GM21528 (cell line): Measurements from ENCODE around the gene WDR20.
"Not testable (repeated sequence)": the region's sequence is repeated elsewhere in the genome, so short reads cannot be mapped to it uniquely, and the experiment has no call there.

Experiments used
- ATAC-seq: cut with Tn5 transposase; IDR thresholded peaks from one replicate; pipeline ENCODE4 v1.9.1; 2021; ENCODE audit warnings: mild to moderate bottlenecking, moderate library complexity; ENCODE audit not compliant: unreplicated experiment, low FRiP score

The WDR20 gene

DNA sequence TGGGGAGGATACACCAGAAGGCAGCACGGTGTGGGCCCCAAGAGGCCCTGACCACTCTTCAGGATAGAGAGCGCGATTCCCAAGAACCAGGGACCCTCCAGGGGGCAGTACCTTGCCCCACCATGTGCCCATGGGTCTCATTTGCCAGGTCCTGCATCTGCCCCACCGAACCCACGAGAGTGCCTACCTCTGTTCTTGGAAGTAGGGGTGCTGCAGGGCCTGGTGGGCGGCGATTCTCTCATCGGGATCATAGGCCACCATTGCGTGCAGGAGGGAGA lies 92.6 kb downstream of the WDR20 start:
- no peak for ATAC-seq

DNA sequence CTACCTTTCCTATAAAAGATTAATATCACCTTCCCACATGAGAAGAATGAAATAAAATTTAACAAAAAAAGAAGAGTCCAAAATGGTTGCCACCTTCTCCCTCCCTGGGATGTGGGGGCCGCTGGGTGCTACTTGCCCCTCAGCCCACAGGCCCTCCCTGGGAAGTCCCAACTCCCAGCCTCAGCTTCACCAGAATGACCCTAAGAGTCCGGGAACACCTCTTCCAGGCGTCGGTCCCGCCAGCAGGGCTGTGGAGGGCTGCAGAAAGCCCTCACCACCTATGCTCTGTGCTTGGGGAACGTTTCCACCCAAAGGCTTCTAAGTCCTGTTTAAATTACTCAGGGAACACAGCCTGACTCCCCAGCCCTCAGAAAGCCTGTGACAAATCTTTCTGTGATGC lies 93.4 kb downstream of the WDR20 start:
- ATAC-seq, result no peak

DNA sequence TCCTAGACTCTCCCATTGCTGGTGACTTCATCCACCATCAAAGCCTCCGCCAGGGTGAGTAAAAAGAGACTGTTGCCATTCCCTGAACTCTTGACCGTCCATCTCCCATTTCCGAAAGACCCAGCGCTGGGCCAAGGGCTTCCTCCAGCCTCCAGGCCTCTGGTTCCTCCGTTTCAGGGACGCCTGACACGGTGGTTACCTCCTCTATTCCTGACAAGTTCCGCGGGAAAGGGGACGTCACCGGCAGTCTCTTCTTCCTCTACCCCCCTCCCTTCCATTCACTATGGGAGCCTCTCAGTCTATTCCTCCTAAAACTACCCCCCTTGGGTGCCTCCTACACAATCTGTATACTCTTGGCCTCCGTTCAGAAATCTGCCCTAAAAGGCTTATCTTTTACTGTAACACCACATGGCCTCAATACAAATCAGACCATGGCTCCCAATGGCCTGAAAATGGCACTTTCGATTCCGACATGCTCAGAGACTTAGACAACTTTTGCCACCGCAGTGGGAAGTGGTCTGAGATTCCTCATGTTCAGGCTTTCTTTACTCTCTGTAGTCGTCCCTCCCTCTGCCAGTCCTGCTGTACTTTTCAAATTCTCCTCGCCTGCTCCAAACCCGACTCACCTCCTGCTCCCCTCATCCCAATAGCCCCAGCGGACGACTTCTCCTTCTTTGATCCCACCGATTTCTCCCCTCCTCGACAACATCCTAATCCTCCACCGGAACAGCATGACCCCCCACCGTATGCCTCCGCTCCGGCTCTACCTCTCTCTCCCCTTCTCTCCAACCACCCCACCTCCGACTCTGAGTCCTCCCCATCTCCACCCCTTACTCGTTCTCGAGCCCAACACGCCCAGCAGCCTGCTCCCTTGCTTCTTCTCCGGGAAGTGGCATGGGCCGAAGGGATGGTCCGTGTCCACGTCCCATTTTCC lies 94.9 kb downstream of the WDR20 start:
- no peak for ATAC-seq

DNA sequence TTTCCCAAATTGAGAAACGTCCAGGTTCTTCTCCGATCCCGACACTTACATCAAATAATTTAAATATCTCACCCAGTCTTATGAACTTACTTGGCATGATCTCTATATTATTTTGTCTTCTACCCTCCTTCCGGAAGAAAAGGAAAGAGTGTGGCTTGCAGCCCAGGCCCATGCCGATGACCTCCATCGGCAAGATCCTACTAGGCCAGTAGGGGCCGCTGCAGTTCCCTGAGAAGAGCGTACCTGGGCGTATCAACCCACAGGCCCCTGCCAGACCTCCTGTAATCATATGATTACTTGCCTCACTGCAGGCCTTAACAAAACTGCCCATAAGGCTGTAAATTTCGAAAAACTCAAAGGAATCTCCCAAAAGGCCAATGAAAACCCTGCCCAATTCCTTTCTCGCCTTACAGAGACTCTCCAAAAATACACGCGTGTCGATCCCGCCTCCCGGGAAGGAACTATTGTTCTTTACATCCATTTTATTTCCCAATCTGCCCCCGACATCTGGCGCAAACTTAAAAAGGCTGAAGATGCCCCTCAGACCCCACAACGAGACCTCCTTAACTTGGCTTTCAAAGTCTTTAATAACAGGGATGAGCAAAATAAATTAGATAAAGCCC lies 95.7 kb downstream of the WDR20 start:
- no peak for ATAC-seq

DNA sequence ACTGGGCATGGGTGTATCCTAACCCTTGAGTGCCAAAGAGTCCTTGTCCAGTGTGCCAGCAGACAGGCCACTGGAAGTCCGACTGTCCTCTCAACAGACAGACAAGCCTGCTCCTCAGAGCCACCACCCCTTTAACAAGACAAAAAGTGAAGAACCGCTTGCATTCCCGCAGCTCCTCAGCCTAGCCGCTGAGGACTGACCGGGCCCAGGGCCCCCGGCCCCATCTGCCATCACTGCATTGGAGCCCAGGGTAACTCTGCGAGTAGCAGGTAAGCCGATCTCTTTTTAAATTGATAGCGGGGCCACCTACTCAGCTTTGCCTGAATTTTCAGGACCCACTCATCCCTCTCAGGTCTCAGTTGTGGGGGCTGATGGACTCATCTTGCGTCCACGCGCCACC lies 96.3 kb downstream of the WDR20 start:
- ATAC-seq, result no peak

DNA sequence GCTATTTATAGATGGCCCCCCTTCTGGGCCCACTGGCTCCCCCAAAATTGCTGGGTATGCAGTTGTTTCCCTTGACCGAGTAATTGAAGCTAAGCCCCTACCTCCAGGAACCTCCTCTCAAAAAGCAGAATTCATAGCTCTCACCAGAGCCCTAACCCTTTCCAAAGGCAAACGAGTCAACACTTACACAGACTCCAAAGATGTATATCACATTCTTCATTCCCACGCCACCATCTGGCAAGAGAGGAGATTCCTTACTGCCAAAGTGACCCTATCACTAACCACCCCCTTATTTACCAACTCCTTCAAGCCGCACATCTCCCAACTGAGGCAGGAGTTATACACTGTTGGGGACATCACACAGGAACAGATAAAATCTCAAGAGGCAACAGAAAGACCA lies 98.4 kb downstream of the WDR20 start:
- ATAC-seq, result no peak

DNA sequence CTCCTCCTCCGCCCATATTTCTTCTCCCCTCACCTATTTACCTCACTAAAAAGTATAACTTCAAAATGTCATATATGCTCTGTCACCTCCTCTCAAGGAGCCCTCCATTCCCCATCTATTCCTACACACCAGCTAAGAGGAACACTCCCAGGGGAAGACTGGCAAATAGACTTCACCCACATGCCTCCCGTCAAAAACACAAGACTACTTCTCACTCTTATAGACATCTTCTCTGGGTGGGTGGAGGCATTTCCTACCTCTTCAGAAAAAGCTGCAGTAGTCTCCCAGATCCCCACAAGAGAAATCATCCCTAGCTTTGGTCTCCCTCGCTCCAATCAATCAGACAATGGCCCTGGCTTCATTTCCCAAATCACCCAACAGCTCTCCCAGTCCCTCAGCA lies 99.1 kb downstream of the WDR20 start:
- ATAC-seq, result no peak

DNA sequence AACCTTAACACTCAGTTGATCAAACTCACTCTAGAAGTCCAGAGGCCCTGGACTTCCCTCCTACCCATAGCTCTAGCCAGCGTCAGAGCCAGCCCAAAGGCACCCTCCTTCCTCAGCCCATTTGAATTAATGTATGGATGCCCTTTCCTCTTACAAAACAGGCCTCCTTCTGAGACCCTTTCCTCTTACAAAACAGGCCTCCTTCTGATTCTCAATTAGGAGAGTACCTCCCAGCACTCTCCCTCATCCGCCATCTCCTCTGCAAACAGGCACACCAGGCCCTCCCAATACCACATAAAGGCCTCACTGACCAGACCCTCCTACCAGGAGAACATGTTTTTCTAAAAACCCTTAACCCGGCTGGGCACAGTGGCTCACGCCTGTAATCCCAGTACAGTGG lies 99.5 kb downstream of the WDR20 start:
- no peak for ATAC-seq

DNA sequence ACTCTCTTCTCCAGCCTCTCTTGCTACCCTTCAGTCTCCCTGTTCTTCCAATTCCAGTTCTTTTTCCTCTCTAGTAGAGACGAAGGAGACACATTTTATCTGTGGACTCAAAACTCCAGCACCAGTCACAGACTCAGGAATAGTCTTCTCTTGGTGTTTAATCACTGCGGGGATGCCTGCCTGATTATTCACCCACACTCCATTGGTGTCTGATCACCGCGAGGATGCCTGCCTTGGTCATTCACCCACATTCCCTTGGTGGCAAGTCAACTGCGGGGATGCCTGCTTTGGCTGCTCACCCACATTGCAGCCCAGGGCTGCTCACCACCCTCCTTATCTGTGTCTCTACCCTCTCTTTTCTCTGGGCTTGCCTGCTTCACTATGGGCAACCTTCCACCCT lies 100.8 kb downstream of the WDR20 start:
- ATAC-seq, result not testable (repeated sequence)

DNA sequence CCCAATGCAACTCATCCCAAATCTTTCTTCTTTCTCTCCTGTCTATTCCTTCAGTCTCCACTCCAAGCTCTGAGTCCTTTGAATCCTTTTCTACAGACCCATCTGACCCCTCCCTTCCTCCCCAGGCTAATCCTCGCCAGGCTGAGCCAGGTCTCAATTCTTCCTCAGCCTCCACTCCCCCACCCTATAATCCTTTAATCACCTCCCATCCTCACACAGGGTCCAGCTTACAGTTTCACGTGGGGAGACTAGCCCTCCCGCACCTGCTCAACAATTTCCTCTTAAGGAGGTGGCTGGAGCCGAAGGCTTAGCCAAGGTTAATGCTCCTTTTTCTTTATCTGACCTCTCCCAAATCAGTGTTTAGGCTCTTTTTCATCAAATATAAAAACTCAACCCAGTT lies 101.5 kb downstream of the WDR20 start:
- no peak for ATAC-seq

DNA sequence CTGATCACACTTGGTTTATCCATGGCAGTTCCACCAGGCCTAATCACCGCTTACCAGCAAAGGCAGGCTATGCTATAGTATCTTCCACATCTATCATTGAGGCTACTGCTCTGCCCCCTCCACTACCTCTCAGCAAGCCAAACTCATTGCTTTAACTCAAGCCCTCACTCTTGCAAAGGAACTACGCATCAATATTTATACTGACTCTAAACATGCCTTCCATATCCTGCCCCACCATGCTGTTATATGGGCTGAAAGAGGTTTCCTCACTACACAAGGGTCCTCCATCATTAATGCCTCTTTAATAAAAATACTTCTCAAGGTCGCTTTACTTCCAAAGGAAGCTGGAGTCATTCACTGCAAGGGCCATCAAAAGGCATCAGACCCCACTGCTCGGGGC lies 104.1 kb downstream of the WDR20 start:
- not testable (repeated sequence) for ATAC-seq

DNA sequence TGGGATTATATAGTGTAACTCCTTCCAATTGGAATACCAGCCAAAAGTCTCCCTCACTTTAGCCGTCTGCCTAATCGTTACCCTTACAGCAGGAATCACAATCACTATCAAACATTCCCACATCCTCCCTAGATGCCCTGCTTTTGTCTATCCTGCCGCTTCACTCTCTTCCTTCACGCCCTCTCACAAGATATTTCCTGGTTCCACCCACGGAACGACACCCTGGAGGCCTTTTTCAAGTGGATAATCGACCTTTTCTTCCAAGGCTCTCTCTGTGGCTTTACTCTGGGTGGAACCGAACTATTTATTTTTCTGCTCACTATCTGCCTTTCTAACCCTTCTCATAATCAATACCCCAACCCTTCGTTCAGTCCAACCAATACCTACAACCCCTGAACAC lies 106.4 kb downstream of the WDR20 start:
- no peak for ATAC-seq

DNA sequence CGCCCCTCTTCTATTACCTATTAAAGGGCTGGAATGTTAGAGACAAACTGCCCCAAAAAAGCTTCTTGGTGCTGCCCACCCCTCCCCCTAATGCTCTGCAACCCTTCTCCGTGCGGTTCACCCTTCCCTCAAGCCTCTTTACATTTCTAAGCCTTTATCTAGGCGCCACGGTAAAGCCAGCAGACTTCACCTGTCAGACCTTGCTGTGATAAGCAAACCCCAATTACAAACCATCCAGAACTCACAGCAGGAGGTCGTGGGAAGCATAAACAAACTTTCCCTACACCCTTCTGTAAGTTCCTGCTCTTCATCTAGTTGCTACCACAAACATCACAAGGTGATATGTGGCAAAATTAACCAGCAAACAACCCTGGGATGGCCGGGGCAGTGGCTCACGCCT lies 108.4 kb downstream of the WDR20 start:
- no peak for ATAC-seq

DNA sequence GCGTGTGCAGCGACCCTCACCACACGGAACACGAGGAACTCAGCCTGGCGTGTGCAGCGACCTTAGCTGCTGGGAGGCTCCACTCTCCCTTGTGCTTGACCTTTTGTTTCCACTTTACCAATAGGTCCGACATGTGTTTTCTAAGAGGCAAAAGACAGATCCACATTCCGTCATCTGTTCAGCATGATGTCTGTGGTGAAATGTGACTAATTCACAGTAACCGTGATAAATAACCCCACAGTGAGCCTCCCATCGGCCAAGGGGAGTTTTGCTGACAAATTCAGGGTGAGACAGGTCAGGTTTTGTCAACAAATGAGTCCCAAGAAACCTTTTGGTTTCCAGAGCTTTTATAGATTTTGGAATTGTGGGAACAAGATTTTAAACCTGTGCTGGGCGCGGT lies 109.3 kb downstream of the WDR20 start:
- no peak for ATAC-seq

DNA sequence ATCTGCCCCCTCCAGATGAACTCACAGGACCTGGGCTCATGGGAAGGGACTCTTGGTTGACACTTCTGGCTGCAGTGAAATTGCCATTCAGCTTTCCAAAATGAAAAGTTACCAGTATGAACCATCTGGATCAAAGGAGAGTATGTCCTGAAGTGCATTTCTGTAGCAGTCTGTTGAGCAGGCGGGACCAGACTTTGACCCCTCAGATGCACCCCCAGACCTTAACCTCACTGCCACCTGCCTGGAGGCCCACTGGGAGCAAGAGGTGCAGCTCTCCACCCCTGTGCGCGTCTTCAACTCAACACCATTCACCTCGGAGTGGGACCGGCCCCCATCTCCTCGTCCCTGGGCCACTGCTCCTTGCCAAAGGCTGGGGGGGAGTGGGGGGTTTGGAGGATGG lies 110.3 kb downstream of the WDR20 start:
- ATAC-seq, result no peak

DNA sequence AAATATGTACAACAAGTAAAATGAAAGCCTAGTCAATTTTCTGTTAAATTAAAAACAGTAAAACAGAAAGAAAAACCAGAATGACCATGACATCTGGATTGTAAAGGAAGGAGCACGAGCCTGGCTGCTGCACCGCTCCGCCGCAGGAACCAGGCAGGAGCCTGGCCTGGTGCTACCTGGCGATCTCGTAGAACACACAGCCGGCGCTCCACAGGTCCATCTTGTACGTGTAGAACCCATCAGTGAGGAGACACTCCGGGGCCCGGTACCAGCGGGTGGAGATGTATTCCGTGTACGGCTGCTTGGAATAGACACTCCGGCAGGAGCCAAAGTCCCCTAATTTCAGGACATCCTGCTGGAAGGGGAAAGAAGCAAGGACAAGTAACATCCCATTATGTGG lies 110.9 kb downstream of the WDR20 start:
- ATAC-seq, result no peak

DNA sequence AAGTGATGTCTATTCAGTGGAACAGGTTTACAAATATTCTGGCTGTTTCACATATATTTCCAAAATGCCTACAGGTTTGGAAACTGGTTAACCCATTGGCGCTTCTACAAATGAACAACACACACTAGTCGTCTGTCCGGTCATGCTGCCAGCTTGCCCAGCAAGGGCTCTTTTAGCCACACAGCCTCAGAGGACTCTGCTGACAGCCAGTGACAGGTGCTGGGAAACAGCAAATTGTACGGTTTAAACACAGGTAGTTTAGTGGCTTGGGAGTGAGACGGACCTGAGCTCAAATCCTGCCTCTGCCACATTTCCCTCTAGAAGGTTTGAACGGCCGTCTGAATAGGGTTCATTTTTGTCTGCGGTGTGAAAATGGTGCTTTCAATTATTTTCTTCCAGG lies 111.5 kb downstream of the WDR20 start:
- no peak for ATAC-seq

DNA sequence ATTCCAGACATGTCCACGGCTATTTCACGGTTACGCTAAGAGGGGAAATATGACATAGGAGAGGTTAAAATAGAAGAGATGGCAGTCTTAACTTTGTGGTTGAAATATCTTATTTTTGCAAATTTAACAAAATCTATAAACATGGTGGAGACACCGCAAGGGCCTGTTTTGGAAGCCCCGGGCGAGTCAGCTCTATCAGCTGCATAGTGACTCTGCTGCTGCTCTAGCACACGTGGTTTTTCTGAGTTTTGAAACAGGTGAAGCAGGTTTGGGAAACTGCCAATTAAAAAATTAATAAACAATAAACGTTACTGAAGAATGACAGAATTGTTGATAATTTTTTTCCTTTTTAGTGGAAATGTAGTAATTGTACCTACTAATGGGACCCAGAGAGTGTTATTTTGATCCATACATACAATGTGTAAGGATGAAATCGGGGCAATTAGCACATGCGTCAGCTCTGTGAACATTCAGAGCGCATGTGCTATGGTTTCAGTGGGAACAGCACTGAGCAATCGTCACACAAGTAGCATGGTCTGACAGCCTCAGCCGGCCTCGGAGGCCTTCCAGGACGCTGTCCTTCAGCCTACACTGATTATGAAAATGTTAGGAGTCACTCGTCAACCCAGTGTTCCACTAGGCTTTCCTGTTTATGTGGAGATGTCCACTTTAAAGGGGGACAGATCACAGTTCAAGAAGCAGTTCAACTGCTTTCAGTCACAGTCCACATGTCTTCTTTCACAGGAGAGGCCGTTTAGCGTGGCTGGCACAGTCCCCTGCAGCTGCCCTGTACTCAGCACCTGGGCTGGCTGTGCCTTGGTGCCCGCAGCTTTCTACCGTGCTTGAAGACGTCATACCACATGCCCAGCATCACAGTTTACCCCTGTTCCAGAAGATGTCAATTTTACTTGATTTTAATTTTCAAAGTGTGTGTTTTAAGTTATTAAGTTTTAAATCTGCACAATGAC lies 113.4 kb downstream of the WDR20 start:
- no peak for ATAC-seq

DNA sequence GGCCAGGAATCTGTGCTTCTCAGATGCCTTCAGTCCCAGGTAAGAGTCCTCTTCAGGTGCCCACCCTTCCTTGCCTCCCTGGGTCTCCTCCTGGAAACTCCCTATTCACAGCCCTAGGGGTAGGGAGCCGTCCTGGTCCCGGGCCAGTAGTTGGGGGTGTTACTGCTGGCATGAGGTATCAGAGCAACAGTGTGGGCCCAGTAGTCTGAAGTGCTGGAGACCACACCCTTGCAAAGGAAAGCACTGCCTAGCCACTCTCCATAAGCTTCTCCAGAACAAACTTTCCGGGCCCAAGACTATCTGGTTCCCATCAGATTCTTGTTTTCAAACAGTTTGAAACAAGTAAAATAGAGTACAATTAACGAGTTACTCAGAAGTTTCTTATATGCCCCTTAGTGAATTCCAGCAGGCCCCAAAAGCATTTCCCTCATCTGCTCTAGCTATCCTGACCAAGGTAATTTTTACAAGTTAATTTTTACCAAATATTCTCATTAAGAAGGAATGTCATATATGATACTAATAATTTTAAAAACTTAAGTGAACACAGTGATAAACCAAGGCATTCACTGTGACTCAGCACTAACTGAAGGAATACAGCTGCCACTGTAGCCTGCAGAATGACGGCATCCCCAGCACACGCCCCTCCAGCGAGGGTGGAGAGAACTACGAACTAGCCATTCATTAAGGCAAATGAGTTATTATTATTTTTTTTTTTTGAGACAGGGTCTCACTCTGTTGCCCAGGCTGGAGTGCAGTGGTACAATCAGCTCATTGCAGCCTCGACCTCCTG lies 115.9 kb downstream of the WDR20 start:
- ATAC-seq, result no peak

DNA sequence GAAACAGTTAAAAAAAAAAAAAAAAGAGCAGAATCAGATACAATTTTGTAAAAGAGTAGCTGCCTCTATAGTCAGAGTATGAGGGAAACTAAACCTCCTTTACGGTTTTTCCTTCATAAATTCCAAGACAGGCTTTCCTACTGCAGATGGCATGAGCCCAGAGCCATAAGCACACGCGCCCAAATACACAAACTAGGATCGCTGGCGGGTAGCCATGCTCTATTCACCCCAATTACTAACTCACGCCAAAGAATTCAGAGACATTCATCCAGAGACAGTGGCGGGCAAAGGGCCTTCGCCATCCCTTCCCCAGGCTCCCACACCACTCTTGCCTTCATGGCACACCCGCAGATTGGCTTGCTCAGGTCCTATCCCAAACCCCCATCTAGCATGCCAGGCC lies 117.0 kb downstream of the WDR20 start:
- ATAC-seq, result no peak
